ENCODE results near the gene STXBP5.

Gene STXBP5

GRCh38 chr6:147297124-147297523 is 92.9 kb downstream of the STXBP5 start:
- no peak for FAIRE-seq
- TF ChIP-seq POLR2A (IDR thresholded peaks at IDR 0.05; ENCODE audit: low read depth, low read length) = no peak
- no peak for DNase-seq (ENCODE audit: insufficient read length, low spot score)

GRCh38 chr6:147297663-147298316 is 93.6 kb downstream of the STXBP5 start:
- FAIRE-seq (no peak), DNase-seq (ENCODE audit: insufficient read length, low spot score) (no peak)
- TF ChIP-seq POLR2A (IDR thresholded peaks at IDR 0.05; ENCODE audit: low read depth, low read length) = no peak

GRCh38 chr6:147298461-147298860 is 94.2 kb downstream of the STXBP5 start:
- no peak for TF ChIP-seq POLR2A (IDR thresholded peaks at IDR 0.05; ENCODE audit: low read depth, low read length)
- DNase-seq (ENCODE audit: insufficient read length, low spot score) (no peak), FAIRE-seq (no peak)

GRCh38 chr6:147299035-147299434 is 94.8 kb downstream of the STXBP5 start:
- no peak for DNase-seq (ENCODE audit: insufficient read length, low spot score)
- TF ChIP-seq POLR2A (IDR thresholded peaks at IDR 0.05; ENCODE audit: low read depth, low read length) = no peak
- FAIRE-seq = no peak

GRCh38 chr6:147301070-147301469 is 96.9 kb downstream of the STXBP5 start:
- DNase-seq (ENCODE audit: insufficient read length, low spot score) (no peak), FAIRE-seq (no peak)
- no peak for TF ChIP-seq POLR2A (IDR thresholded peaks at IDR 0.05; ENCODE audit: low read depth, low read length)

GRCh38 chr6:147304016-147304415 is 99.8 kb downstream of the STXBP5 start:
- no peak for FAIRE-seq
- DNase-seq (ENCODE audit: insufficient read length, low spot score) = no peak
- TF ChIP-seq POLR2A (IDR thresholded peaks at IDR 0.05; ENCODE audit: low read depth, low read length) = no peak

- no peak for FAIRE-seq
- no peak for TF ChIP-seq POLR2A (IDR thresholded peaks at IDR 0.05; ENCODE audit: low read depth, low read length)
These were observed 106.3 kb downstream of the STXBP5 start for GRCh38 chr6:147310521-147310920.

GRCh38 chr6:147311218-147311617 is 107.0 kb downstream of the STXBP5 start:
- TF ChIP-seq POLR2A (IDR thresholded peaks at IDR 0.05; ENCODE audit: low read depth, low read length) = no peak
- FAIRE-seq (no peak), DNase-seq (ENCODE audit: insufficient read length, low spot score) (no peak)

More at GRCh38 chr6:147310521-147310920, 106.3 kb downstream of the STXBP5 start:
- no peak for DNase-seq (ENCODE audit: insufficient read length, low spot score)

- no peak for FAIRE-seq
- TF ChIP-seq POLR2A (IDR thresholded peaks at IDR 0.05; ENCODE audit: low read depth, low read length) = no peak
These were observed 117.0 kb downstream of the STXBP5 start for GRCh38 chr6:147321260-147321659.

GRCh38 chr6:147322299-147323162 is 118.3 kb downstream of the STXBP5 start:
- no peak for DNase-seq (ENCODE audit: insufficient read length, low spot score)
- no peak for FAIRE-seq
- no peak for TF ChIP-seq POLR2A (IDR thresholded peaks at IDR 0.05; ENCODE audit: low read depth, low read length)

More at GRCh38 chr6:147321260-147321659, 117.0 kb downstream of the STXBP5 start:
- no peak for DNase-seq (ENCODE audit: insufficient read length, low spot score)

GRCh38 chr6:147325557-147325956 is 121.3 kb downstream of the STXBP5 start:
- DNase-seq (ENCODE audit: insufficient read length, low spot score) (no peak), FAIRE-seq (no peak)
- TF ChIP-seq POLR2A (IDR thresholded peaks at IDR 0.05; ENCODE audit: low read depth, low read length) = no peak

GRCh38 chr6:147331401-147331800 is 127.2 kb downstream of the STXBP5 start:
- DNase-seq (ENCODE audit: insufficient read length, low spot score) (no peak), FAIRE-seq (no peak)
- no peak for TF ChIP-seq POLR2A (IDR thresholded peaks at IDR 0.05; ENCODE audit: low read depth, low read length)

GRCh38 chr6:147337921-147338320 is 133.7 kb downstream of the STXBP5 start:
- no peak for FAIRE-seq
- DNase-seq (ENCODE audit: insufficient read length, low spot score) = no peak
- no peak for TF ChIP-seq POLR2A (IDR thresholded peaks at IDR 0.05; ENCODE audit: low read depth, low read length)

GRCh38 chr6:147341486-147341885 is 137.3 kb downstream of the STXBP5 start:
- FAIRE-seq (no peak), DNase-seq (ENCODE audit: insufficient read length, low spot score) (no peak)
- TF ChIP-seq POLR2A (IDR thresholded peaks at IDR 0.05; ENCODE audit: low read depth, low read length) = no peak

- no peak for TF ChIP-seq POLR2A (IDR thresholded peaks at IDR 0.05; ENCODE audit: low read depth, low read length)
- no peak for DNase-seq (ENCODE audit: insufficient read length, low spot score)
- FAIRE-seq = no peak
These were observed 141.7 kb downstream of the STXBP5 start for GRCh38 chr6:147345902-147346301.
